NCI-H1105 treated with DMSO at 0.1 percent for 48 hours (cell line): ENCODE results near the gene SCARF2.

Source experiments
- DNase-seq: peaks from one replicate; lab custom pipeline; 2025; lab: John Stamatoyannopoulos, UW

Gene SCARF2

GRCh38 chr22:20408891-20409290 is 28.7 kb downstream of the SCARF2 start:
- no peak for DNase-seq

- DNase-seq, result no peak
Observed at GRCh38 chr22:20407829-20408228, 29.8 kb downstream of the SCARF2 start.

- DNase-seq, result no peak
Observed at GRCh38 chr22:20406686-20407408, 30.8 kb downstream of the SCARF2 start.

- DNase-seq, result no peak
Observed at GRCh38 chr22:20405931-20406685, 31.5 kb downstream of the SCARF2 start.

GRCh38 chr22:20405291-20405930 is 32.2 kb downstream of the SCARF2 start:
- DNase-seq, result no peak

GRCh38 chr22:20404881-20405280 is 32.7 kb downstream of the SCARF2 start:
- DNase-seq, result no peak

- DNase-seq, result no peak
Observed at GRCh38 chr22:20403779-20404140, 33.9 kb downstream of the SCARF2 start.

- DNase-seq, result no peak
Observed at GRCh38 chr22:20402960-20403778, 34.5 kb downstream of the SCARF2 start.

- DNase-seq, result no peak
Observed at GRCh38 chr22:20401376-20402014, 36.1 kb downstream of the SCARF2 start.

GRCh38 chr22:20400606-20401375 is 36.8 kb downstream of the SCARF2 start:
- no peak for DNase-seq

GRCh38 chr22:20399866-20400605 is 37.6 kb downstream of the SCARF2 start:
- DNase-seq, result no peak

GRCh38 chr22:20398420-20398819 is 39.2 kb downstream of the SCARF2 start:
- no peak for DNase-seq

GRCh38 chr22:20397498-20397897 is 40.1 kb downstream of the SCARF2 start:
- DNase-seq, result no peak

GRCh38 chr22:20396639-20397038 is 41.0 kb downstream of the SCARF2 start:
- no peak for DNase-seq

GRCh38 chr22:20395907-20396287 is 41.7 kb downstream of the SCARF2 start:
- DNase-seq, result no peak

GRCh38 chr22:20395181-20395906 is 42.3 kb downstream of the SCARF2 start:
- no peak for DNase-seq

GRCh38 chr22:20393705-20394476 is 43.7 kb downstream of the SCARF2 start, which contains the start of gene ZNF74:
ZNF74 (plus strand) TSS chr22:20394151; CDS start chr22:20394629, 478 bp downstream.
- peak; percentile 91 for DNase-seq

- no peak for DNase-seq
Observed at GRCh38 chr22:20392983-20393704, 44.5 kb downstream of the SCARF2 start.
